H1 (cell line): ENCODE data around the gene PCDH9. TPM values are rescaled to one million over a fixed set of nuclear protein-coding genes. Genes with fewer than 3 reads are reported as not detected.

Experiments
- CTCF ChIA-PET: fragments of 300-600 bp; sonication (Branson Sonifier 250); formaldehyde crosslinking; loops from one replicate; lab custom pipeline; 2021; ENCODE audit not compliant: partially characterized antibody; lab: Charles Lee
- POLR2A ChIA-PET: fragments of 300-600 bp; sonication (Branson Sonifier 250); formaldehyde crosslinking; loops from one replicate; lab custom pipeline; 2021; ENCODE audit warnings: inconsistent platforms; ENCODE audit not compliant: partially characterized antibody; lab: Charles Lee
- DNase-seq, 2 experiments: peaks; one replicate each; pipeline versions ENCODE4 v3.0.0 to v3.0.0-alpha.2; 2010 to 2022; ENCODE audit warnings: low spot score in 2 of 2, low read depth in 1 of 2, mixed read lengths in 1 of 2
- FAIRE-seq: peaks from 2 replicates; lab custom pipeline; 2011; peaks lifted over from hg19 to GRCh38; lab: Jason Lieb, UNC
- H2AFZ ChIP-seq: 2 replicates; pipeline ENCODE4 v1.8.1; 2012; ENCODE audit warnings: low read length, inconsistent platforms
- H2AK5ac ChIP-seq: 2 replicates; pipeline ENCODE4 v1.6.1; 2013; ENCODE audit warnings: low read depth, low read length
- H2BK120ac ChIP-seq: replicated peaks from 2 replicates; pipeline ENCODE3; 2013; ENCODE audit warnings: low read depth, low read length, inconsistent platforms
- H2BK12ac ChIP-seq: 2 replicates; pipeline ENCODE4 v1.6.1; 2013; ENCODE audit warnings: low read depth, low read length
- H2BK15ac ChIP-seq: 2 replicates; pipeline ENCODE4 v1.6.1; 2013; ENCODE audit warnings: low read length
- H2BK20ac ChIP-seq: 2 replicates; pipeline ENCODE4 v1.6.1; 2013; ENCODE audit warnings: low read length
- H2BK5ac ChIP-seq: 2 replicates; pipeline ENCODE4 v1.6.1; 2013; ENCODE audit warnings: low read depth, low read length
- H3K14ac ChIP-seq: 2 replicates; pipeline ENCODE4 v1.6.1; 2013; ENCODE audit warnings: inconsistent platforms; ENCODE audit not compliant: insufficient read length
- H3K18ac ChIP-seq: 2 replicates; pipeline ENCODE4 v1.6.1; 2013; ENCODE audit warnings: low read length; ENCODE audit errors: extremely low read depth
- H3K23ac ChIP-seq: 2 replicates; pipeline ENCODE4 v1.6.1; 2013; ENCODE audit warnings: inconsistent platforms; ENCODE audit not compliant: insufficient read length
- H3K23me2 ChIP-seq: 2 replicates; pipeline ENCODE4 v1.6.1; 2013; ENCODE audit warnings: low read depth, low read length
- H3K27ac ChIP-seq: 2 replicates; pipeline ENCODE4 v1.6.1; 2011; ENCODE audit warnings: low read depth, low read length, inconsistent platforms
- H3K27me3 ChIP-seq, 4 experiments: replicated peaks in 1 of 4; 1 replicate in 1 of 4; 2 replicates in 3 of 4; pipeline versions ENCODE4 v1.6.1 to v1.8.1; 2011 to 2013; ENCODE audit warnings: low read length in 3 of 4, mild to moderate bottlenecking in 3 of 4, inconsistent platforms in 2 of 4, mixed read lengths in 2 of 4, moderate library complexity in 1 of 4; ENCODE audit not compliant: control insufficient read depth in 3 of 4, insufficient read depth in 3 of 4; ENCODE audit errors: extremely low read depth in 1 of 4
- H3K36me3 ChIP-seq, 4 experiments: 2 replicates each; pipeline versions ENCODE4 v1.6.1 to v1.8.1; 2011 to 2013; ENCODE audit warnings: mild to moderate bottlenecking in 4 of 4, low read length in 3 of 4, moderate library complexity in 2 of 4, control low read depth in 1 of 4, inconsistent platforms in 1 of 4; ENCODE audit not compliant: insufficient read depth in 4 of 4, control insufficient read depth in 2 of 4
- H3K4ac ChIP-seq: replicated peaks from 2 replicates; pipeline ENCODE3; 2013; ENCODE audit warnings: low read length, low read depth, mixed read lengths, inconsistent platforms; ENCODE audit not compliant: insufficient read length
- H3K4me1 ChIP-seq, 4 experiments: replicated peaks in 1 of 4; 1 replicate in 1 of 4; 2 replicates in 3 of 4; pipeline versions ENCODE4 v1.6.1 to v1.8.1; 2011 to 2013; ENCODE audit warnings: low read length in 3 of 4, inconsistent platforms in 2 of 4, mixed read lengths in 1 of 4; ENCODE audit not compliant: insufficient read depth in 4 of 4, control insufficient read depth in 3 of 4
- H3K4me2 ChIP-seq, 2 experiments: 2 replicates each; pipeline versions ENCODE4 v1.6.1 to v1.8.1; 2011 to 2013; ENCODE audit warnings: low read depth in 2 of 2, low read length in 2 of 2, control low read depth in 1 of 2, inconsistent platforms in 1 of 2, mild to moderate bottlenecking in 1 of 2; ENCODE audit not compliant: insufficient read depth in 1 of 2
- H3K4me3 ChIP-seq, 4 experiments: fragments of 200-600, 300-600 bp in 1 of 4; sonication (generic), shearing (Covaris generic), sonication (Bioruptor Twin) in 1 of 4; 2 replicates each; pipeline versions ENCODE4 v1.5.1 to v1.8.1; 2011 to 2016; ENCODE audit warnings: low read length in 4 of 4, low read depth in 3 of 4, control low read depth in 2 of 4, inconsistent platforms in 2 of 4, mild to moderate bottlenecking in 2 of 4, mixed read lengths in 1 of 4, moderate library complexity in 1 of 4; ENCODE audit not compliant: insufficient read depth in 2 of 4; ENCODE audit errors: extremely low read depth in 1 of 4
- H3K56ac ChIP-seq: replicated peaks from 2 replicates; pipeline ENCODE3; 2013; ENCODE audit warnings: low read depth, mild to moderate bottlenecking, mixed read lengths, low read length, inconsistent platforms; ENCODE audit not compliant: insufficient read length
- H3K79me1 ChIP-seq: 2 replicates; pipeline ENCODE4 v1.6.1; 2013; ENCODE audit warnings: low read depth, low read length, control low read depth
- H3K79me2 ChIP-seq, 2 experiments: 2 replicates each; pipeline versions ENCODE4 v1.6.1 to v1.8.1; 2012 to 2013; ENCODE audit warnings: low read length in 2 of 2, mild to moderate bottlenecking in 2 of 2, inconsistent platforms in 1 of 2; ENCODE audit not compliant: insufficient read depth in 2 of 2, control insufficient read depth in 1 of 2
- H3K9ac ChIP-seq, 4 experiments: replicated peaks in 1 of 4; 1 replicate in 1 of 4; 2 replicates in 3 of 4; pipeline versions ENCODE4 v1.6.1 to v1.8.1; 2011 to 2013; ENCODE audit warnings: low read depth in 3 of 4, low read length in 3 of 4, control low read depth in 2 of 4, mild to moderate bottlenecking in 2 of 4, moderate library complexity in 2 of 4, inconsistent platforms in 1 of 4; ENCODE audit errors: extremely low read depth in 1 of 4
- H3K9me3 ChIP-seq, 2 experiments: 2 replicates each; pipeline versions ENCODE4 v1.6.1 to v1.8.1; 2012 to 2013; ENCODE audit warnings: mild to moderate bottlenecking in 2 of 2, moderate library complexity in 2 of 2, control low read depth in 1 of 2, inconsistent platforms in 1 of 2, low read depth in 1 of 2, low read length in 1 of 2, mixed read lengths in 1 of 2; ENCODE audit not compliant: insufficient read depth in 2 of 2
- H4K20me1 ChIP-seq, 2 experiments: replicated peaks in 1 of 2; 2 replicates each; pipeline versions ENCODE3 to v1.8.1; 2011 to 2013; ENCODE audit warnings: inconsistent platforms in 2 of 2, low read length in 2 of 2, mild to moderate bottlenecking in 1 of 2; ENCODE audit not compliant: insufficient read depth in 2 of 2, control insufficient read depth in 1 of 2
- H4K5ac ChIP-seq: 2 replicates; pipeline ENCODE4 v1.6.1; 2013; ENCODE audit warnings: low read length, low read depth, mixed read lengths, inconsistent platforms; ENCODE audit not compliant: insufficient read length
- H4K8ac ChIP-seq: 2 replicates; pipeline ENCODE4 v1.8.0; 2013; ENCODE audit warnings: mild to moderate bottlenecking, moderate library complexity, low read length, inconsistent platforms; ENCODE audit not compliant: insufficient read depth; ENCODE audit errors: extremely low read depth
- H4K91ac ChIP-seq: replicated peaks from 2 replicates; pipeline ENCODE3; 2013; ENCODE audit warnings: low read length, mixed read lengths, inconsistent platforms; ENCODE audit not compliant: insufficient read length
- CTCF ChIP-seq, 3 experiments: IDR thresholded peaks; 1 replicate in 2 of 3; 2 replicates in 1 of 3; pipeline versions ENCODE4 v1.5.1 to v1.6.1; 2011; ENCODE audit warnings: low read length in 3 of 3, mild to moderate bottlenecking in 3 of 3, inconsistent platforms in 2 of 3, low read depth in 1 of 3, moderate library complexity in 1 of 3; ENCODE audit not compliant: insufficient read depth in 1 of 3; ENCODE audit errors: control extremely low read depth in 1 of 3
- MAFK ChIP-seq: IDR thresholded peaks from 2 replicates; pipeline ENCODE4 v1.6.1; 2012; ENCODE audit warnings: low read depth, mild to moderate bottlenecking, improper control_type of control experiment, low read length
- TCF12 ChIP-seq: IDR thresholded peaks from 2 replicates; pipeline ENCODE4 v1.6.1; 2011; ENCODE audit warnings: low read depth, mild to moderate bottlenecking, low read length
- TEAD4 ChIP-seq: IDR thresholded peaks from 2 replicates; pipeline ENCODE4 v1.6.1; 2012; ENCODE audit warnings: low read depth, low read length, inconsistent platforms, mixed read lengths
- WGBS, 2 experiments: shearing (Covaris generic) in 1 of 2; methylation state at CpG; one replicate each; pipeline versions ENCODE4 v1.1.6 to v1.1.7; 2013 to 2015; ENCODE audit warnings: low lambda C conversion rate in 2 of 2, mixed read lengths in 2 of 2, inconsistent platforms in 1 of 2, low coverage in 1 of 2, missing lambda C conversion rate in 1 of 2; ENCODE audit not compliant: insufficient replicate concordance in 2 of 2, insufficient coverage in 1 of 2, insufficient read length in 1 of 2; ENCODE audit errors: extremely low coverage in 1 of 2, missing lambda C conversion rate in 1 of 2; 5-methylcytosine and 5-hydroxymethylcytosine counted together
- polyA plus RNA-seq, 7 experiments: library from polyadenylated mRNA; depleted of rRNA in 3 of 7; stranded (reverse) in 5 of 7; unstranded in 2 of 7; fragments of >200 nt in 5 of 7; fragments of 200-250 nt in 2 of 7; gene quantifications; 1 replicate in 5 of 7; 2 replicates in 1 of 7; 4 replicates in 1 of 7; pipeline versions ENCODE4 v1.2.1 to v1.2.3, GENCODE V29; 2011 to 2013; ENCODE audit warnings: missing spikeins in 2 of 7, mixed read lengths in 2 of 7
- total RNA-seq: library from RNA; stranded (reverse); fragmentation: NEBNext Ultra II Directional; extraction: Animal tissue kit (Norgen Biotek cat#: 25700); gene quantifications from 2 replicates; pipeline ENCODE4 v1.2.1, GENCODE V29; 2021

Gene PCDH9
- total and polyA plus RNA-seq, 2 of the 8 experiments (the other 6 are each of a cell fraction or from before 2014, with no cell fraction given) = 0.12 to 0.60 TPM

GRCh38 chr13:66849706-66850105, 380.4 kb downstream of the PCDH9 start:
- Histone ChIP-seq H4K5ac (no peak overlapping the region), H2BK20ac (no peak overlapping the region), H2BK120ac (no peak overlapping the region), H3K4me1 (peaks cover 0 to 4% (median 0%) of the 10 kb centered on the region in 4 experiments; a peak in 1 of 7 replicates), H3K27ac (no peak overlapping the region), H4K8ac (no peak overlapping the region), H3K14ac (no peak overlapping the region), H3K56ac (no peak overlapping the region), H2AK5ac (no peak overlapping the region), H3K4me2 (no peak overlapping the region), H2BK15ac (no peak overlapping the region), H3K36me3 (no peaks in the 10 kb centered on the region), H2BK5ac (no peak overlapping the region), H3K9ac (no peak overlapping the region), H4K20me1 (no peaks in the 10 kb centered on the region), H3K18ac (no peak overlapping the region), H3K23ac (no peak overlapping the region), H3K79me1 (no peaks in the 10 kb centered on the region), H4K91ac (no peak overlapping the region), H2AFZ (no peak overlapping the region), H2BK12ac (no peak overlapping the region), H3K79me2 (no peaks in the 10 kb centered on the region), H3K9me3 (no peaks in the 10 kb centered on the region), H3K4ac (no peak overlapping the region), H3K4me3 (no peak overlapping the region), H3K23me2 (no peaks in the 10 kb centered on the region; the same call in 1 of the 2 replicates), H3K27me3 (no peaks in the 10 kb centered on the region)
- ChIA-PET POLR2A (no interaction called here), CTCF (no interaction called here)
- TF ChIP-seq TEAD4 (peak; percentile 88), CTCF (IDR thresholded peaks at IDR 0.05; ENCODE audit: control extremely low read depth in 1 of 3, insufficient read depth in 1 of 3, low read depth in 1 of 3, low read length in 3 of 3) (peak in 1 of 3 experiments; percentile 1; a peak in 1 of 4 replicates), TCF12 (no peak), MAFK (no peak)
- DNase-seq = no peak
- no peak for FAIRE-seq
- 81% methylated on average over 4 of the region's 4 CpGs; no CpG with 5 or more reads in 1 of the 2 experiments for WGBS, 2 experiments
